Osteocyte (in vitro differentiated cells): ENCODE measurements around the gene XYLT2. TPM values are rescaled to one million over a fixed set of nuclear protein-coding genes. Genes with fewer than 3 reads are reported as not detected.

Experiments
- DNase-seq: peaks from one replicate; pipeline ENCODE4 v3.0.0; 2021; ENCODE audit warnings: mixed read lengths; ENCODE audit not compliant: unreplicated experiment; ENCODE audit errors: extremely low spot score
- H3K27ac Mint-ChIP-seq: one replicate; pipeline ENCODE4 v1.8.0; 2021; ENCODE audit warnings: mild to moderate bottlenecking, mixed read lengths; ENCODE audit not compliant: unreplicated experiment
- H3K27me3 Mint-ChIP-seq: one replicate; pipeline ENCODE4 v1.8.0; 2021; ENCODE audit warnings: mixed read lengths; ENCODE audit not compliant: unreplicated experiment
- H3K36me3 Mint-ChIP-seq: one replicate; pipeline ENCODE4 v1.8.0; 2021; ENCODE audit warnings: mixed read lengths; ENCODE audit not compliant: unreplicated experiment
- H3K4me1 Mint-ChIP-seq: one replicate; pipeline ENCODE4 v1.8.0; 2021; ENCODE audit warnings: mixed read lengths; ENCODE audit not compliant: unreplicated experiment
- H3K4me3 Mint-ChIP-seq: one replicate; pipeline ENCODE4 v1.8.0; 2021; ENCODE audit warnings: mild to moderate bottlenecking, moderate library complexity, mixed read lengths; ENCODE audit not compliant: unreplicated experiment
- H3K9me3 Mint-ChIP-seq: one replicate; pipeline ENCODE4 v1.8.0; 2021; ENCODE audit warnings: mixed read lengths; ENCODE audit not compliant: unreplicated experiment
- total RNA-seq: library from RNA; stranded (reverse); gene quantifications from 2 replicates; pipeline ENCODE4 v1.2.1, GENCODE V29; 2021
- TF ChIP-seq, protein P1 (sequence below): fragments of 200-600 bp; sonication (generic); IDR thresholded peaks from 2 replicates; pipeline ENCODE4 v1.5.0; 2021; ENCODE audit warnings: antibody characterized with exemption, mild to moderate bottlenecking, moderate library complexity

The XYLT2 gene
- total RNA-seq, 1 donor from 2014 or later, result 32.0 TPM

DNA sequence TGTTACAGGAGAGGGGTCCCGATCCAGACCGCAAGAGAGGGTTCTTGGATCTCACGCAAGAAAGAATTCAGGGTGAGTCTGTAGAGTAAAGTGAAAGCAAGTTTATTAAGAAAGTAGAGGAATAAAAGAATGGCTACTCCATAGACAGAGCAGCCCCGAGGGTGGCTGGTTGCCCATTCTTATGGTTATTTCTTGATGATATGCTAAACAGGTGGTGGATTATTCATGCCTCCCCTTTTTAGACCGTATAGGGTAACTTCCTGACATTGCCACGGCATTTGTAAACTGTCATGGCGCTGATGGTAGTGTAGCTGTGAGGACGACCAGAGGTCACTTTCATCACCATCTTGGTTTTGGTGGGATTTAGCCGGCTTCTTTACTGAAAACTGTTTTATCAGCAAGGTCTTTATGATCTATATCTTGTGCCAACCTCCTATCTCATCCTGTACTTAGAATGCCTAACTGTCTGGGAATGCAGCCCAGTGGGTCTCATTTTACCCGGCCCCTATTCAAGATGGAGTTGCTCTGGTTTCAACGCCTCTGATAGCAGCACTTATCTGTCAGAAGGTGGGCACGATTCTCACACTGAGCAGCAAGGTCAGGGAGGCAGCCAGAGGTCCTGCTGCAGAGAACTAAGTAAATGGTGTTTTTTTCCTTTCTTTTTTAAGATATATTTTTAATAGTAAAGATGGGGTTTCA is 26.5 kb upstream of the XYLT2 start:
- no peak overlapping the region for H3K27ac Mint-ChIP-seq
- no peaks in the 10 kb centered on the region for H3K36me3 Mint-ChIP-seq
- TF ChIP-seq, protein P1, sequence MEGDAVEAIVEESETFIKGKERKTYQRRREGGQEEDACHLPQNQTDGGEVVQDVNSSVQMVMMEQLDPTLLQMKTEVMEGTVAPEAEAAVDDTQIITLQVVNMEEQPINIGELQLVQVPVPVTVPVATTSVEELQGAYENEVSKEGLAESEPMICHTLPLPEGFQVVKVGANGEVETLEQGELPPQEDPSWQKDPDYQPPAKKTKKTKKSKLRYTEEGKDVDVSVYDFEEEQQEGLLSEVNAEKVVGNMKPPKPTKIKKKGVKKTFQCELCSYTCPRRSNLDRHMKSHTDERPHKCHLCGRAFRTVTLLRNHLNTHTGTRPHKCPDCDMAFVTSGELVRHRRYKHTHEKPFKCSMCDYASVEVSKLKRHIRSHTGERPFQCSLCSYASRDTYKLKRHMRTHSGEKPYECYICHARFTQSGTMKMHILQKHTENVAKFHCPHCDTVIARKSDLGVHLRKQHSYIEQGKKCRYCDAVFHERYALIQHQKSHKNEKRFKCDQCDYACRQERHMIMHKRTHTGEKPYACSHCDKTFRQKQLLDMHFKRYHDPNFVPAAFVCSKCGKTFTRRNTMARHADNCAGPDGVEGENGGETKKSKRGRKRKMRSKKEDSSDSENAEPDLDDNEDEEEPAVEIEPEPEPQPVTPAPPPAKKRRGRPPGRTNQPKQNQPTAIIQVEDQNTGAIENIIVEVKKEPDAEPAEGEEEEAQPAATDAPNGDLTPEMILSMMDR, result no peak
- H3K27me3 Mint-ChIP-seq, result peaks cover 3% of the 10 kb centered on the region
- H3K4me1 Mint-ChIP-seq, result no peaks in the 10 kb centered on the region
- H3K4me3 Mint-ChIP-seq, result no peak overlapping the region
- no peaks in the 10 kb centered on the region for H3K9me3 Mint-ChIP-seq
- no peak for DNase-seq

DNA sequence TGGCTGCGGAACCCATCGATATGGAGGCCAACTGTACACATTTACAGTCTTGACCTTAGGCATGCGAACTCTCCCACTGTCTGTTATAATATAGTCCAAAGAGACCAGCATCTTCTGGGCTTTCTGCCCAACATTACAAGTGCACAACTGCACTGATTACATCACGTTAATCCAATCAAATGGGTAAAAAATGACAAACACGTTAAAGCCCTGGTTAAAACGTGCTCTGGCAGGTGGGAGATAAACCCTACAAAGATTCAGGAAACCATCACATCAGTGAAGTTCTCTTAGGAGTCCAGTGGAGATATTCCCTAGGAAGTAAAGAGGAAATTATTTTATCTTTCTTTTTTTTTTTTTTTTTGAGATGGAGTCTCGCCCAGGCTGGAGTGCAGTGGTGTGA is 23.7 kb upstream of the XYLT2 start:
- TF ChIP-seq, protein P1, result no peak
- no peak for DNase-seq
- no peaks in the 10 kb centered on the region for H3K27me3 Mint-ChIP-seq
- no peak overlapping the region for H3K27ac Mint-ChIP-seq
- H3K9me3 Mint-ChIP-seq, result no peaks in the 10 kb centered on the region
- H3K36me3 Mint-ChIP-seq, result no peaks in the 10 kb centered on the region
- no peak overlapping the region for H3K4me3 Mint-ChIP-seq
- H3K4me1 Mint-ChIP-seq, result no peaks in the 10 kb centered on the region

DNA sequence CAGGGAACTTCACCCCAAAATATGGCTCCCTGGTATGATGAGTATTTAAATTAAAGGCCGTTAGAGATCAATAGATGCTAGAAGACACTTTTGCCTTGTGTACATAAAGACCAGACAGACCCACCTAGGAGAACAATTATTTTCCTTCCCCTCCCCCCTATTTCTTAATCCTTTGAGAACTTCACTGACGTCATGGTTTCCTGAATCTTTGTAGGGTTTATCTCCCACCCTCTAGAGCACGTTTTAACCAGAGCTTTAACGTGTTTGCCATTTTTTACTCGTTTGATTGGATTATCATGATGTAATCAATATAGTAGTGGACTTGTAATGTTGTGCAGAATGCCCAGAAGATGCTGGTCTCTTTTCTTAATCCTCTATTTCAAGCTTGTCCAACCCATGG is 22.9 kb upstream of the XYLT2 start:
- Mint-ChIP-seq H3K27ac (no peak overlapping the region), H3K4me1 (no peaks in the 10 kb centered on the region), H3K4me3 (no peak overlapping the region), H3K36me3 (no peaks in the 10 kb centered on the region), H3K9me3 (no peaks in the 10 kb centered on the region), H3K27me3 (no peaks in the 10 kb centered on the region)
- TF ChIP-seq, protein P1, result no peak
- DNase-seq, result no peak

DNA sequence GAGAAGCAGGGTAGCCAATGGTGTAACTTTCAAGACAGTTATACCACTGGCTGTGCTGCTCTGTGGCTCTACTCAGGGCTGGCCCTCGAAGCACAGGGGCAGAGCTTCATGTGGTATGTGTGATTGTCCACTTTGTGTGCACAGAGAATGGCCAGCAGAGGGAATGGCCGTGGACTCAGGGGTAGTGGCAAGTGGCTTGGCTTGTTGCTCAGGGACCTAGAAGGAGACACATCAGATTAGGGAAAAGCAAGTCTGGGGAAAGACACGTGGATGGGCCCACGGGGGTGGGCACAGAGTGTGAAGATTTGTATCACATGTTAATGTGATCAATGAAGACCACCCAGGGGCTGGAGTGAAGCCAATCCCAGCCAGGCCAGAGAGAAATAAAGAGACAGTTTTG is 20.0 kb upstream of the XYLT2 start:
- H3K36me3 Mint-ChIP-seq, result no peaks in the 10 kb centered on the region
- H3K27me3 Mint-ChIP-seq, result no peaks in the 10 kb centered on the region
- H3K9me3 Mint-ChIP-seq, result no peaks in the 10 kb centered on the region
- H3K27ac Mint-ChIP-seq, result no peak overlapping the region
- TF ChIP-seq, protein P1, result no peak
- no peak overlapping the region for H3K4me3 Mint-ChIP-seq
- H3K4me1 Mint-ChIP-seq, result no peaks in the 10 kb centered on the region
- no peak for DNase-seq

DNA sequence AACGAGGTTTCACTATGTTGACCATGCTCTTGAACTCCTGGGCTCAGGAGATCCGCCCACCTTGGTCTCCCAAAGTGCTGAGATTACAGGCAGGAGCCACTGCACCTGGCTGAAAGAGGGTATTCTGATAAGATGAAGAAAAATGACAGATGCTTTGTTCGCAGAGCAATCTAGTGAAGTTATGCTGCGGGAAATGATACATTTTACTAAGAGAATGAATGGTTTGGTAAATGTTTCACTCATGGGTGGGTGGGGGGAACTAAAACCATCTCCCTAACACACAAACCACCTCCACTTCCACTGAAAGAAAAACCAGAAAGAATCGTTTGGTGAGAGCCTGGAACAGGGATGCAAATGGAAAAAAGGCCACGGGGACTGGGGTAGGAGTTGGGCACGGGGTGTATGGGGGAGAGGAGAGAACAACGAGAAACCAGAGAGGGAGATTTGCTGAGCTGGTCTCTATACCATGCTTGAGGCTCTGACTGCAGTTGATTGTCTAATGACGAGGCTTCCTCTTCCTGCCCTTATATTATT is 19.0 kb upstream of the XYLT2 start:
- H3K4me3 Mint-ChIP-seq, result no peak overlapping the region
- no peaks in the 10 kb centered on the region for H3K9me3 Mint-ChIP-seq
- no peaks in the 10 kb centered on the region for H3K27me3 Mint-ChIP-seq
- no peak overlapping the region for H3K27ac Mint-ChIP-seq
- TF ChIP-seq, protein P1, result no peak
- no peaks in the 10 kb centered on the region for H3K36me3 Mint-ChIP-seq
- DNase-seq, result no peak
- no peaks in the 10 kb centered on the region for H3K4me1 Mint-ChIP-seq
